IPS-18a (cell line): ENCODE results near the gene STX16.
A peak's percentile ranks its signal among the peaks of the same experiment; 100 is the strongest.

ENCODE experiments used
- H3K27ac ChIP-seq: one replicate; pipeline ENCODE4 v1.5.1; 2013; ENCODE audit warnings: low read length
- H3K27me3 ChIP-seq: one replicate; pipeline ENCODE4 v1.6.1; 2013; ENCODE audit warnings: mild to moderate bottlenecking, low read length; ENCODE audit not compliant: control insufficient read depth, insufficient read depth
- H3K36me3 ChIP-seq: one replicate; pipeline ENCODE4 v1.6.1; 2013; ENCODE audit warnings: low read depth, low read length; ENCODE audit not compliant: control insufficient read depth
- H3K4me1 ChIP-seq: one replicate; pipeline ENCODE4 v1.6.1; 2013; ENCODE audit warnings: low read depth, low read length; ENCODE audit not compliant: control insufficient read depth
- H3K4me3 ChIP-seq: one replicate; pipeline ENCODE4 v1.5.1; 2013; ENCODE audit warnings: low read length
- H3K9ac ChIP-seq: one replicate; pipeline ENCODE4 v1.6.1; 2013; ENCODE audit warnings: mild to moderate bottlenecking, low read length, moderate library complexity
- H3K9me3 ChIP-seq: one replicate; pipeline ENCODE4 v1.6.1; 2013; ENCODE audit warnings: low read depth, low read length; ENCODE audit not compliant: control insufficient read depth

STX16 gene

GRCh38 chr20:58661598-58662473 lies 10.8 kb downstream of the STX16 start:
- no peak overlapping the region for H3K4me3 ChIP-seq
- H3K4me1 ChIP-seq = peaks cover 50% of the 10 kb centered on the region
- H3K9ac ChIP-seq = no peak overlapping the region
- peak overlapping the region; percentile 40 for H3K27ac ChIP-seq
- H3K36me3 ChIP-seq = peaks cover 7% of the 10 kb centered on the region
- H3K27me3 ChIP-seq = no peaks in the 10 kb centered on the region
- H3K9me3 ChIP-seq = no peaks in the 10 kb centered on the region

GRCh38 chr20:58664331-58664730 lies 13.2 kb downstream of the STX16 start:
- Histone ChIP-seq H3K27ac (no peak overlapping the region), H3K4me1 (peaks cover 43% of the 10 kb centered on the region), H3K27me3 (no peaks in the 10 kb centered on the region), H3K4me3 (no peak overlapping the region), H3K9ac (no peak overlapping the region), H3K36me3 (peaks cover 16% of the 10 kb centered on the region), H3K9me3 (no peaks in the 10 kb centered on the region)

GRCh38 chr20:58664883-58665282 lies 13.8 kb downstream of the STX16 start:
- Histone ChIP-seq H3K9ac (no peak overlapping the region), H3K36me3 (peaks cover 16% of the 10 kb centered on the region), H3K27me3 (no peaks in the 10 kb centered on the region), H3K4me1 (peaks cover 41% of the 10 kb centered on the region), H3K9me3 (no peaks in the 10 kb centered on the region), H3K27ac (no peak overlapping the region), H3K4me3 (no peak overlapping the region)

GRCh38 chr20:58665606-58666005 lies 14.5 kb downstream of the STX16 start:
- Histone ChIP-seq H3K9me3 (no peaks in the 10 kb centered on the region), H3K9ac (no peak overlapping the region), H3K36me3 (peaks cover 16% of the 10 kb centered on the region), H3K4me1 (peaks cover 41% of the 10 kb centered on the region), H3K27me3 (no peaks in the 10 kb centered on the region), H3K4me3 (no peak overlapping the region), H3K27ac (no peak overlapping the region)

GRCh38 chr20:58666702-58667101 lies 15.6 kb downstream of the STX16 start:
- no peak overlapping the region for H3K4me3 ChIP-seq
- H3K9ac ChIP-seq = no peak overlapping the region
- no peak overlapping the region for H3K27ac ChIP-seq
- peaks cover 42% of the 10 kb centered on the region for H3K4me1 ChIP-seq
- no peaks in the 10 kb centered on the region for H3K9me3 ChIP-seq
- no peaks in the 10 kb centered on the region for H3K27me3 ChIP-seq
- peaks cover 12% of the 10 kb centered on the region for H3K36me3 ChIP-seq

GRCh38 chr20:58667975-58668374 lies 16.9 kb downstream of the STX16 start:
- H3K4me1 ChIP-seq = peaks cover 43% of the 10 kb centered on the region
- no peak overlapping the region for H3K27ac ChIP-seq
- no peak overlapping the region for H3K4me3 ChIP-seq
- no peaks in the 10 kb centered on the region for H3K9me3 ChIP-seq
- peak overlapping the region; percentile 23 for H3K9ac ChIP-seq
- H3K27me3 ChIP-seq = no peaks in the 10 kb centered on the region
- H3K36me3 ChIP-seq = peaks cover 18% of the 10 kb centered on the region

GRCh38 chr20:58668901-58669286 lies 17.8 kb downstream of the STX16 start:
- H3K4me1 ChIP-seq = peaks cover 43% of the 10 kb centered on the region
- H3K9me3 ChIP-seq = no peaks in the 10 kb centered on the region
- peak overlapping the region; percentile 98 for H3K27ac ChIP-seq
- no peaks in the 10 kb centered on the region for H3K27me3 ChIP-seq
- H3K36me3 ChIP-seq = peaks cover 28% of the 10 kb centered on the region
- peak overlapping the region; percentile 55 for H3K9ac ChIP-seq
- H3K4me3 ChIP-seq = peak overlapping the region; percentile 7

GRCh38 chr20:58669287-58670006 lies 18.4 kb downstream of the STX16 start:
- peak overlapping the region; percentile 55 for H3K9ac ChIP-seq

GRCh38 chr20:58670102-58670501 lies 19.0 kb downstream of the STX16 start:
- peaks cover 42% of the 10 kb centered on the region for H3K4me1 ChIP-seq
- no peaks in the 10 kb centered on the region for H3K9me3 ChIP-seq
- H3K36me3 ChIP-seq = peaks cover 36% of the 10 kb centered on the region
- no peaks in the 10 kb centered on the region for H3K27me3 ChIP-seq
- peak overlapping the region; percentile 94 for H3K27ac ChIP-seq
- peak overlapping the region; percentile 55 for H3K9ac ChIP-seq
- peak overlapping the region; percentile 42 for H3K4me3 ChIP-seq

More at GRCh38 chr20:58669287-58670006, 18.4 kb downstream of the STX16 start:
- Histone ChIP-seq H3K4me3 (peak overlapping the region; percentile 42), H3K4me1 (peaks cover 43% of the 10 kb centered on the region), H3K9me3 (no peaks in the 10 kb centered on the region), H3K27ac (peak overlapping the region; percentile 98), H3K36me3 (peaks cover 33% of the 10 kb centered on the region), H3K27me3 (no peaks in the 10 kb centered on the region)

- H3K9me3 ChIP-seq = no peaks in the 10 kb centered on the region
- peak overlapping the region; percentile 94 for H3K27ac ChIP-seq
- H3K27me3 ChIP-seq = no peaks in the 10 kb centered on the region
- peaks cover 38% of the 10 kb centered on the region for H3K36me3 ChIP-seq
- H3K4me1 ChIP-seq = peaks cover 37% of the 10 kb centered on the region
- H3K4me3 ChIP-seq = peak overlapping the region; percentile 42
- no peak overlapping the region for H3K9ac ChIP-seq
These were observed 19.6 kb downstream of the STX16 start for GRCh38 chr20:58670659-58671058.

- no peak overlapping the region for H3K4me3 ChIP-seq
- H3K4me1 ChIP-seq = peaks cover 39% of the 10 kb centered on the region
- no peak overlapping the region for H3K27ac ChIP-seq
- peaks cover 45% of the 10 kb centered on the region for H3K36me3 ChIP-seq
- H3K27me3 ChIP-seq = no peaks in the 10 kb centered on the region
- no peak overlapping the region for H3K9ac ChIP-seq
- no peaks in the 10 kb centered on the region for H3K9me3 ChIP-seq
These were observed 22.0 kb downstream of the STX16 start for GRCh38 chr20:58673119-58673518.
